HG03103 (cell line): ENCODE data around the gene PCDHA2.
"Not testable (repeated sequence)": the region's sequence is repeated elsewhere in the genome, so short reads cannot be mapped to it uniquely, and the experiment has no call there.

Source experiments
- ATAC-seq: cut with Tn5 transposase; IDR thresholded peaks from one replicate; pipeline ENCODE4 v1.9.1; 2021; ENCODE audit warnings: low read depth; ENCODE audit not compliant: unreplicated experiment

Gene PCDHA2

DNA sequence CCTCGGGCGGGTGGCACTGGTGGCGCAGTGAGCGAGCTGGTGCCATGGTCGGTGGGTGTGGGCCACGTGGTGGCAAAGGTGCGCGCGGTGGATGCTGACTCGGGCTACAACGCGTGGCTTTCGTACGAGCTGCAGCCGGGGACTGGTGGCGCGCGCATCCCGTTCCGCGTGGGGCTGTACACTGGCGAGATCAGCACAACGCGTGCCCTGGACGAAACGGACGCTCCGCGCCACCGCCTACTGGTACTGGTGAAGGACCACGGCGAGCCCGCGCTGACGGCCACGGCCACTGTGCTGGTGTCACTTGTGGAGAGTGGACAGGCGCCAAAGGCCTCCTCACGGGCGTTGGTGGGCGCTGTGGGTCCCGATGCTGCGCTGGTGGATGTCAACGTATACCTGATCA lies 14.2 kb downstream of the PCDHA2 start:
- ATAC-seq: no peak

DNA sequence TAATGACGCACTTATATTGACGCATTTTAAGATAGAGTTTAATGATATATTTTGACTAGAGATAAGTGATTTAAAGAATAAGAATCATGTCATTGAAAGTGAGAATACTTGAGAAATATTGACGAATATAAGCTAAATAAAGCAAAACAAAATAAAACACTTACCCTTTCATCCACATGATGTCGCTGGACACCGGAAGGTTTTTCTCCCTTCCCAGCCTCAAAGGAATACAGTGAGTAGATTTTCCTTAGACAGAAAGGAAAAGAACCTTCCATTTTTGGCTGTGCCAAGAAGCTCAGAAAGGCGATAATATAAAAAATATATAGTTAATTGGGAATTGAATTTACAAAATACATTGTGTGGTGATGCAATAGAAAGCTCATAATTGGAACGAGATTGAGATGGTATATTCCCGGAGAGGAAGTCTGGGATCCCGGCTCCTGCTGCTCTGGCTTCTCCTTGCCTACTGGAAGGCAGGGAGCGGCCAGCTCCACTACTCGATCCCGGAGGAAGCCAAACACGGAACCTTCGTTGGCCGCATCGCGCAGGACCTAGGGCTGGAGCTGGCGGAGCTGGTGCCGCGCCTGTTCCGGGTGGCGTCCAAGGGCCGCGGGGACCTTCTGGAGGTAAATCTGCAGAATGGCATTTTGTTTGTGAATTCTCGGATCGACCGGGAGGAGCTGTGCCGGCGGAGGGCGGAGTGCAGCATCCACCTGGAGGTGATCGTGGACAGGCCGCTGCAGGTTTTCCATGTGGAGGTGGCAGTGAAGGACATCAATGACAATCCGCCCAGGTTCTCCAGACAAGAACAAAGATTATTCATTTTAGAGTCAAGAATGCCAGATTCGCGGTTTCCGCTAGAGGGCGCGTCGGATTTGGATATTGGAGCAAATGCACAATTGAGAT lies 27.0 kb downstream of the PCDHA2 start, which contains the start of gene PCDHA5:
Gene PCDHA5, plus strand, starts transcription at position 239 of the 906 bp plus-strand sequence.
- no peak for ATAC-seq

DNA sequence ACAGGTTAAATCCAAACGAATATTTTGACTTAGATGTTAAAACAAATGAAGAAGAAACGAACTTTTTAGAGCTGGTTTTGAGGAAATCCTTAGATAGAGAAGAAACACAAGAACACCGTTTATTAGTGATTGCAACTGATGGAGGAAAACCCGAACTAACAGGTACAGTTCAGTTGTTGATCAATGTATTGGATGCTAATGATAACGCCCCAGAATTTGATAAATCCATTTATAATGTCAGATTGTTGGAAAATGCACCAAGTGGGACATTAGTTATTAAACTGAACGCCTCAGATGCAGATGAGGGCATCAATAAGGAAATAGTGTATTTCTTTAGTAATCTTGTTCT lies 27.6 kb downstream of the PCDHA2 start:
- ATAC-seq: no peak

DNA sequence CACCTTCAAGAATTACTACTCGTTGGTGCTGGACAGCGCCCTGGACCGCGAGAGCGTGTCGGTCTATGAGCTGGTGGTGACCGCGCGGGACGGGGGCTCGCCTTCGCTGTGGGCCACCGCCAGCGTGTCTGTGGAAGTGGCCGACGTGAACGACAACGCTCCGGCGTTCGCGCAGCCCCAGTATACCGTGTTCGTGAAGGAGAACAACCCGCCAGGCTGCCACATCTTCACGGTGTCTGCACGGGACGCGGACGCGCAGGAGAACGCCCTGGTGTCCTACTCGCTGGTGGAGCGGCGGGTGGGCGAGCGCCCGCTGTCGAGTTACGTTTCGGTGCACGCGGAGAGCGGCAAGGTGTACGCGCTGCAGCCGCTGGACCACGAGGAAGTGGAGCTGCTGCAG lies 28.3 kb downstream of the PCDHA2 start:
- ATAC-seq: not testable (repeated sequence)

DNA sequence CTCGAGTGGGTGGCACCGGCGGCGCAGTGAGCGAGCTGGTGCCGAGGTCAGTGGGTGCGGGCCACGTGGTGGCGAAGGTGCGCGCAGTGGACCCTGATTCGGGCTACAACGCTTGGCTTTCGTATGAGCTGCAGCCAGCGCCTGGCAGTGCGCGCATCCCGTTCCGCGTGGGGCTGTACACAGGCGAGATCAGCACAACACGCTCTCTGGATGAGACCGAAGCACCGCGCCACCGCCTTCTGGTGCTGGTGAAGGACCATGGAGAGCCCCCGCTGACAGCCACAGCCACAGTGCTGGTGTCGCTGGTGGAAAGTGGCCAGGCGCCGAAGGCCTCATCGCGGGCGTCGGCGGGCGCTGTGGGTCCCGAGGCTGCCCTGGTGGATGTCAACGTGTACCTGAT lies 28.8 kb downstream of the PCDHA2 start:
- ATAC-seq: no peak

DNA sequence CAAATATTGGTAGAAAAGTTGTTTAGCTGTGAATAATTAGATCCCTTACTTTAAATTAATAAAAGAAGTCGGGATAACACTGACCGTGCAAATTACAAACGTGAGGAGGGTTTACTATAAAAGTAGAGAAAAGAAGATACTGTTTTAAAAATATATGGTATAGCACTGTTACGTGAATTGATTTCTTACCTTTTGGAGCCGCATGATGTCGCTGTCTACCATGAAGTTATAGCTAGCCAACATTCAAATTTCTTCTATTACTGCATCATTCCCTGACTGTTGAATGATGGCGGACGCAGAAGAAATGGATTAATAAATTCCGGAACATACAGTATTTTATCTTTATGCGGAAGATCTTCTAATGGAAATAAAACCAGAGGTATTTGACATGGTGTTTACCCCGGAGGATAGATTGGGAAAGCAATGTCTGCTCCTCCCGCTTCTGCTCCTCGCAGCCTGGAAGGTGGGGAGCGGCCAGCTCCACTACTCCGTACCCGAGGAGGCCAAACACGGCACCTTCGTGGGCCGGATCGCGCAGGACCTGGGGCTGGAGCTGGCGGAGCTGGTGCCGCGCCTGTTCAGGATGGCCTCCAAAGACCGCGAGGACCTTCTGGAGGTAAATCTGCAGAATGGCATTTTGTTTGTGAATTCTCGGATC lies 33.2 kb downstream of the PCDHA2 start, which contains the start of gene PCDHA6:
Gene PCDHA6, plus strand, starts transcription at position 257 of the 658 bp plus-strand sequence. Its CDS starts 132 bp downstream, at position 389.
- ATAC-seq: no peak

DNA sequence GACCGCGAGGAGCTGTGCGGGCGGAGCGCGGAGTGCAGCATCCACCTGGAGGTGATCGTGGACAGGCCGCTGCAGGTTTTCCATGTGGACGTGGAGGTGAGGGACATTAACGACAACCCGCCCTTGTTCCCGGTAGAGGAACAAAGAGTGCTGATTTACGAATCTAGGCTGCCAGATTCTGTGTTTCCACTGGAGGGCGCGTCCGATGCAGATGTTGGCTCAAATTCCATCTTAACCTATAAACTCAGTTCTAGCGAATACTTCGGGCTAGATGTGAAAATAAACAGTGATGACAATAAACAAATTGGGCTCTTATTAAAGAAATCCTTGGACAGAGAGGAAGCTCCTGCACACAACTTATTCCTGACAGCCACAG lies 33.7 kb downstream of the PCDHA2 start:
- ATAC-seq: no peak

DNA sequence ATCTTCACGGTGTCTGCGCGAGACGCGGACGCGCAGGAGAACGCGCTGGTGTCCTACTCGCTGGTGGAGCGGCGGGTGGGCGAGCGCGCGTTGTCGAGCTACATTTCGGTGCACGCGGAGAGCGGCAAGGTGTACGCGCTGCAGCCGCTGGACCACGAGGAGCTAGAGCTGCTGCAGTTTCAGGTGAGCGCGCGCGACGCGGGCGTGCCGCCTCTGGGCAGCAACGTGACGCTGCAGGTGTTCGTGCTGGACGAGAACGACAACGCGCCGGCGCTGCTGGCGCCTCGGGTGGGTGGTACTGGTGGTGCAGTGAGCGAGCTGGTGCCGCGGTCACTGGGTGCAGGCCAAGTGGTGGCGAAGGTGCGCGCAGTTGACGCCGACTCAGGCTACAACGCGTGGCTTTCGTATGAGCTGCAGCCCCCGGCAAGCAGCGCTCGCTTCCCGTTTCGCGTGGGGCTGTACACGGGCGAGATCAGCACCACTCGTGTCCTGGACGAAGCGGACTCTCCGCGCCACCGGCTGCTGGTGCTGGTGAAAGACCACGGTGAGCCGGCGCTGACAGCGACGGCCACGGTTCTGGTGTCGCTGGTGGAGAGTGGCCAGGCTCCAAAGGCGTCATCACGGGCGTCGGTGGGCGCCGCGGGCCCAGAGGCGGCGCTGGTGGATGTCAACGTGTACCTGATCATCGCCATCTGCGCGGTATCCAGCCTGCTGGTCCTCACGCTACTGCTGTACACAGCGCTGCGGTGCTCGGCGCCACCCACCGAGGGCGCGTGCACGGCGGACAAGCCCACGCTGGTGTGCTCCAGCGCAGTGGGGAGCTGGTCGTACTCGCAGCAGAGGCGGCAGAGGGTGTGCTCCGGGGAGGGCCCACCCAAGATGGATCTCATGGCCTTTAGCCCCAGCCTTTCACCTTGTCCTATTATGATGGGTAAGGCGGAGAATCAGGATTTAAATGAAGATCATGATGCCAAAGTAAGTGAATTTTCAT lies 35.2 kb downstream of the PCDHA2 start:
- ATAC-seq: not testable (repeated sequence)

DNA sequence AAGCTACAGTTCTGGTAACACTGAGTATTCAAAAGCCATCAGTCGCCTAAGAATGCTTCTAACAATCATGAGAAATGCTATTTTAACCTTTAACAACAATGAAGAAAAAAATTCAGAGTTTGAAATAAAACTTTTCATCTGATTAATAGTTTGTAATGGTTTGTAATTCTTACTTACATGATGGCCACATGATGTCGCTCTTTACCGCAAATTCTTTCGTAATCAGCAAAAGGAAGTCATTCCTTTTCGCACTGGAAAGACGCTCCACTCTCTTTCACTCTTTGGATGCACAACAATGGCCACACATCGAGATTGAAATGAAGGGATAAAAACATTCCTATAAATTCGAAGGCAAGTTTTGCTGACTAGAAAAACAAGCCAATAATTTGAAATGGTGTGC lies 39.3 kb downstream of the PCDHA2 start, which contains the start of gene PCDHA7:
Gene PCDHA7, plus strand, starts transcription at position 277 of the 400 bp plus-strand sequence. Its CDS starts 115 bp downstream, at position 392.
- ATAC-seq: no peak

DNA sequence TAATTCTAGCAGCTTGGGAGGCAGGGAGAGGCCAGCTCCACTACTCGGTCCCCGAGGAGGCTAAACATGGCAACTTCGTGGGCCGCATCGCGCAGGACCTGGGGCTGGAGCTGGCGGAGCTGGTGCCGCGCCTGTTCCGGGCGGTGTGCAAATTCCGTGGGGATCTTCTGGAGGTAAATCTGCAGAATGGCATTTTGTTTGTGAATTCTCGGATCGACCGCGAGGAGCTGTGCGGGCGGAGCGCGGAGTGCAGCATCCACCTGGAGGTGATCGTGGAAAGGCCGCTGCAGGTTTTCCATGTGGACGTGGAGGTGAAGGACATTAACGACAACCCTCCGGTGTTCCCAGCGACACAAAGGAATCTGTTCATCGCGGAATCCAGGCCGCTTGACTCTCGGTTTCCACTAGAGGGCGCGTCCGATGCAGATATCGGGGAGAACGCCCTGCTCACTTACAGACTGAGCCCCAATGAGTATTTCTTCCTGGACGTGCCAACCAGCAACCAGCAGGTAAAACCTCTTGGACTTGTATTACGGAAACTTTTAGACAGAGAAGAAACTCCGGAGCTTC lies 39.9 kb downstream of the PCDHA2 start:
- not testable (repeated sequence) for ATAC-seq

DNA sequence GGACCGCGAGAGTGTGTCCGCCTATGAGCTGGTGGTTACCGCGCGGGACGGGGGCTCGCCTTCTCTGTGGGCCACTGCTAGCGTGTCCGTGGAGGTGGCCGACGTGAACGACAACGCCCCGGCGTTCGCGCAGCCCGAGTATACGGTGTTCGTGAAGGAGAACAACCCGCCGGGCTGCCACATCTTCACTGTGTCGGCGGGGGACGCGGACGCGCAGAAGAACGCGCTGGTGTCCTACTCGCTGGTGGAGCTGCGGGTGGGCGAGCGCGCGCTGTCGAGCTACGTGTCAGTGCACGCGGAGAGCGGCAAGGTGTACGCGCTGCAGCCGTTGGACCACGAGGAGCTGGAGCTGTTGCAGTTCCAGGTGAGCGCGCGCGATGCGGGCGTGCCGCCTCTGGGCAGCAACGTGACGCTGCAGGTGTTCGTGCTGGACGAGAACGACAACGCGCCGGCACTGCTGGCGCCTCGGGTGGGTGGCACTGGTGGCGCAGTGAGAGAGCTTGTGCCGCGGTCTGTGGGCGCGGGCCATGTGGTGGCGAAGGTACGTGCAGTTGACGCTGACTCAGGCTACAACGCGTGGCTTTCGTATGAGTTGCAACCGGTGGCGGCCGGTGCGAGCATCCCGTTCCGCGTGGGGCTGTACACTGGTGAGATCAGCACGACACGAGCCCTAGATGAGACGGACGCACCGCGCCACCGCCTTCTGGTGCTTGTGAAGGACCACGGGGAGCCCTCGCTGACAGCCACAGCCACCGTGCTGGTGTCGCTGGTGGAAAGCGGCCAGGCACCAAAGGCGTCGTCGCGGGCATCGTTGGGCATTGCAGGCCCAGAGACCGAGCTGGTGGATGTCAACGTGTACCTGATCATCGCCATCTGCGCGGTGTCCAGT lies 41.2 kb downstream of the PCDHA2 start:
- ATAC-seq: no peak

DNA sequence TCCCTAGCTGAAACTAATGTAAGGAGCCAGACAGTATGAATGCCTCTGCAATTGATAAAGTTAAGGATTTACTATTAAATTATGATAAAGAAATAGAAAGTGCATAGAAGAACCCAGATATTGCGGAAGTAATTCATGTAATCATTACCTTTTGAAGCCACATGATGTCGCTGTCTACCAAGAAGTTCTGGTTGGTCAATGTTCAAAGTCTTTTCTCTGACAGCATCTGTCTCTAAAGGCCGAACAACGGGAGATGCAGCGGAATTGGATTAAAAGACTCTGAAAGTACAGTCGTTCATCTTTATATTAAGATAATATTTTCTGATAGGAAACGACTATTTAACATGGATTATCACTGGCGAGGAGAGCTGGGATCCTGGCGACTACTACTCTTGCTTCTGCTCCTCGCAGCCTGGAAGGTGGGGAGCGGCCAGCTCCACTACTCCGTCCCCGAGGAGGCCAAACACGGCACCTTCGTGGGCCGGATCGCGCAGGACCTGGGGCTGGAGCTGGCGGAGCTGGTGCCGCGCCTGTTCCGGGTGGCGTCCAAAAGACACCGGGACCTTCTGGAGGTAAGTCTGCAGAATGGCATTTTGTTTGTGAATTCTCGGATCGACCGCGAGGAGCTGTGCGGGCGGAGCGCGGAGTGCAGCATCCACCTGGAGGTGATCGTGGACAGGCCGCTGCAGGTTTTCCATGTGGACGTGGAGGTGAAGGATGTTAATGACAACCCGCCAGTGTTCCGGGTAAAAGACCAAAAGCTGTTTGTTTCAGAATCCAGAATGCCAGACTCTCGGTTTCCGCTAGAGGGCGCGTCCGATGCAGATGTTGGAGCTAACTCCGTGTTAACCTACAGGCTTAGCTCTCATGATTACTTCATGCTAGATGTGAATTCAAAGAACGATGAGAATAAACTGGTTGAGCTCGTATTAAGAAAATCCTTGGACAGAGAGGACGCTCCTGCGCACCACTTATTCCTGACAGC lies 46.6 kb downstream of the PCDHA2 start, which contains the start of gene PCDHA8:
Gene PCDHA8, plus strand, starts transcription at position 210 of the 985 bp plus-strand sequence. Its CDS starts 135 bp downstream, at position 345.
- no peak for ATAC-seq

DNA sequence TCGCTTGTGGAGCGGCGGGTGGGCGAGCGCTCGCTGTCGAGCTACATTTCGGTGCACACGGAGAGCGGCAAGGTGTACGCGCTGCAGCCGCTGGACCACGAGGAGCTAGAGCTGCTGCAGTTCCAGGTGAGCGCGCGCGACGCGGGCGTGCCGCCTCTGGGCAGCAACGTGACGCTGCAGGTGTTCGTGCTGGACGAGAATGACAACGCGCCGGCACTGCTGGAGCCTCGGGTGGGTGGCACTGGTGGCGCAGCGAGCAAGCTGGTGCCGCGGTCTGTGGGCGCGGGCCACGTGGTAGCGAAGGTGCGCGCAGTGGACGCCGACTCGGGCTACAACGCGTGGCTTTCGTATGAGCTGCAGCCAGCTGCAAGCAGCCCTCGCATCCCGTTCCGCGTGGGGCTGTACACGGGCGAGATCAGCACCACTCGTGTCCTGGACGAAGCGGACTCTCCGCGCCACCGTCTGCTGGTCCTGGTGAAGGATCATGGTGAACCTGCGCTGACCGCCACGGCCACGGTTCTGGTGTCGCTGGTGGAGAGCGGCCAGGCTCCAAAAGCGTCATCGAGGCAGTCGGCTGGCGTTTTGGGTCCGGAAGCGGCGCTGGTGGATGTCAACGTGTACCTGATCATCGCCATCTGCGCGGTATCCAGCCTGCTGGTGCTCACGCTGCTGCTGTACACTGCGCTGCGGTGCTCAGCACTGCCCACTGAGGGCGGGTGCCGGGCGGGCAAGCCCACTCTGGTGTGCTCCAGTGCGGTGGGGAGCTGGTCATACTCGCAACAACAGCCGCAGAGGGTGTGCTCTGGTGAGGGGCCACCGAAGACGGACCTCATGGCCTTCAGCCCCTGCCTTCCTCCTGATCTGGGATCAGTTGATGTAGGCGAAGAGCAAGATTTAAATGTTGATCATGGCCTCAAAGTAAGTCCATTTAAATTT lies 48.4 kb downstream of the PCDHA2 start:
- ATAC-seq: no peak
